M059J (cell line): ENCODE results near the gene TREH. TPM values are rescaled to one million over a fixed set of nuclear protein-coding genes. Genes with fewer than 3 reads are reported as not detected.
"Not testable (repeated sequence)": the region's sequence is repeated elsewhere in the genome, so short reads cannot be mapped to it uniquely, and the experiment has no call there.

Source experiments
- DNase-seq: peaks from one replicate; pipeline ENCODE4 v3.0.0-alpha.2; 2012; ENCODE audit warnings: low read depth
- total RNA-seq: library from RNA; depleted of rRNA; stranded (reverse); fragments of >200 nt; shearing (Covaris generic); gene quantifications from 2 replicates; pipeline ENCODE4 v1.2.3, GENCODE V29; 2014; rRNA removed

The TREH gene
- total RNA-seq, 1 experiment from 2014 or later = not detected

DNA sequence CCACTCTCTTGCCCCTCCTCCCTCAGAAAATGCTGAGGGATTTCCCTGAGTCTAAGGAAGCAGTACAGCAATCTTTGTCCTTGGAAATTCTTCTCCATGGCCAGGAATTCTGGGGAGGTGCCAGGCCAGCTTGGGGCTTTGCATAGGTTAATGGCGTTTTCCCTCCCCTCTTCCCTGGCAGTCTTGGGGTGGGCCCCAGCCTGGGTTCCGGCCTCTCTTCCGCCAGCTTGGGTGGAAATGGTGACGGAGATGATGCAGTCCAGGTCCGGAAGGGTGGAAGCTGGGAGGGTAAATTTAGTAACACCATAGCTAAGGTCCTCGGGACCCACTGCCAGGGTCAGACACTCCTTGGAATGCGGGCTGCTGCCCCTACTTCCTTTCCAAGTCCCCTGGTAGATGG is 67.1 kb downstream of the TREH start:
- no peak for DNase-seq

DNA sequence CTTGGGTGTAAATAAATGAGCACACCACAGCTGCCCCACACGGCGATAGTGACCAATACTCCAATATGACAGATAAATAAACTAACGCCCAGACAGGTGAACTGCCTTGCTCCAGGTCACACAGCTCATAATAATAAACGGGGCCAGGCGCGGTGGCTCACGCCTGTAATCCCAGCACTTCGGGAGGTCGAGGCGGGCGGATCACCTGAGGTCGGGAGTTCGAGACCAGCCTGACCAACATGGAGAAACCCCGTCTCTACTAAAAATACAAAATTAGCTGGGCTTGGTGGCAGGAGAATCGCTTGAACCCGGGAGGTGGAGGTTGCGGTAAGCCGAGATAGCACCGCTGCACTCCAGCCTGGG is 68.0 kb downstream of the TREH start:
- not testable (repeated sequence) for DNase-seq

DNA sequence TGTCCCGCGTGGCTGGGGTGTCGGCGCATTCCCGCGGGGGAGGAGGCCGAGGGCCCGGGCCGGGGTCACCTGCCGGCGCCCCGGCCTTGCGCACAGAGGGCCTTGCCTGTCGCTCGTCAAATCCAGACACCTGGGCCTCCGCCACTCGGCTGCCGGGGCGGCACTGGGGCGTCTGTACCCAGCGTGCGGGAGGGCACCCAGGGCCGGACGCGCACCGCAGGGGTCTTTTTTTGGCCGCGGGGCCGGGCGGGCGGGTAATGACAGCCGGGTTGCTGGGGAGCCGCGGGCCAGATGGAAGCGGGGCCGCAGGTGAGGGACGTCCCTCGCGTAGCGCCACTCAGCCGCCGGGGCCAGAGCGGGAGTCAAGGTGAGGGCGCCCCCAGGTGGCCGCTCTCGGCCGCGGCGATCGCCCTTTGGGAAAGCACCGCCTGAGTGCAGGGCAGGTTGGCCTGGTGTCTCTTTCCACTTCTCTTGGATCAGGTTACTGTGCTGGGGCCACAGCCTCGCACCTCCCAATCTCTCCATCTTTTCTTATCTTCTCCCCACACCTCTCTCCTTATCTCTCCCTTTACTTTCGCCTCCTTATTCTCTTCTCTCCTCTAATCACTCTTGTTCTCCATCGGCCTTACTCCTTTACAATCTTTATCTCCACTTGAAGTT is 68.5 kb downstream of the TREH start:
- no peak for DNase-seq

DNA sequence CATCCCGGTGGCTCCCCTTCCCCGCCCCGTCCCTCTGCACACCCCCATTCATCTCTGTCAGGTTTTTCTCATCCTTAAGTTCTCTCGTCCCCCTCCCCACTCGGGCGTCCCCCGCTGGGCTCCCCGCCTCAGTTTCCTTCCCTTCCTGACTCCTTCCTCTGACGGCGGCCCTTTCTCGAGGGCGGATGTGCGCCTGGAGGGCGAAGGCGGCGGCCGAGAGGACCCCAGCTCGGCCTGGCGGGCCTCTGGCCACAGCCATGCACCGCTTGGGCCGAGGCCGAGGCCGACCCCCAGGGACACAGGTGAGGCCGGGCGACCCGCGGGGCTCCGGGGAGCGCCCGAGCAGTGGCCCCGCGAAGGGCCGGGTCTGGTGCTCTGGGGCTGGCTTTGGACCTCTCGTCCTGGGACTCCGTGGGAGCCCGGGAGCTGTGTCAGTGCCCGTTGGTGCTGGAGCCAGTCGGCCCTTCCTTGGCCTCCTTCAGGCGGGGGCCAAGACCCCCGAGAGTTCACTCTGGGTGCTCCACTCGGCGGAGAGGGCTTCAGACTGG is 69.2 kb downstream of the TREH start:
- no peak for DNase-seq

DNA sequence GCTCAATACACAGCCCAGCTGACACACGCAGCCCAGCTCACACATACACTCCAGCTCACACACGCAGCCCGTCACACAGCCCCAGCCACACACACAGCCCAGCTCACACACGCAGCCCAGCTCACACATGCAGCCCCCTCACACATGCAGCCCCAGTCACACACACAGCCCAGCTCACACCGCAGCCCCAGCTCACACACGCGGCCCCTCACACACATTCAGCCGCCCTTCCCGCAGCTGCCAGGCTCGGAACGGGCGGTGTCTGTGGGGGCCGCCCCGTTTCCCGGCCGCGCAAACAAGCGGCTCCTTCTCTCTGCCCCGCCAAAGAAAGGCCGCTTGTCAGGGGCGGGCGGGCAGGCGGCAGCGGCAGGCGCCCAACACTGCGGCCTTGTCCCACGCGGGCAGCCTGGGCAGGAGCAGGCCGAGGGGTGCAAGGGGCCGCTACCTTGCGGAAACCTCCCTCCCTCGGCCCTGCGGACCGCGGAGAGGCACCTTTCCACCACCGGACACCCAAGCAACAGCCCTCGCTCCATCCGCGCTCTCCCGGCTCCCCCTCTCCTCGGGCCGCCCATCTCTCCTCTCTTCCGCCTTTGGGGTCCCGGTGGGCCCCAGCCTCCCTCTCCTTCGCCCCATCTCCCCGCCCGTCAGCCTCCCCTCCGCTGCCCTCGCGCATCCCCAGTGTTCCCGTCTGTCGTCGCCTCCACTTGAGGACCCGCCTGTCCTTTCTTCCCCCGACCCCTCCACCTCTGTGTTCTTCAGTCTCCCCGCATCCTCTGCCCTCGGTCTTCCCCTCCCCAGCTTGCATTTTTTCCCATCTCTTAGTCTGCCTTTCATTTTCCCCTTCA is 69.8 kb downstream of the TREH start:
- DNase-seq = no peak

DNA sequence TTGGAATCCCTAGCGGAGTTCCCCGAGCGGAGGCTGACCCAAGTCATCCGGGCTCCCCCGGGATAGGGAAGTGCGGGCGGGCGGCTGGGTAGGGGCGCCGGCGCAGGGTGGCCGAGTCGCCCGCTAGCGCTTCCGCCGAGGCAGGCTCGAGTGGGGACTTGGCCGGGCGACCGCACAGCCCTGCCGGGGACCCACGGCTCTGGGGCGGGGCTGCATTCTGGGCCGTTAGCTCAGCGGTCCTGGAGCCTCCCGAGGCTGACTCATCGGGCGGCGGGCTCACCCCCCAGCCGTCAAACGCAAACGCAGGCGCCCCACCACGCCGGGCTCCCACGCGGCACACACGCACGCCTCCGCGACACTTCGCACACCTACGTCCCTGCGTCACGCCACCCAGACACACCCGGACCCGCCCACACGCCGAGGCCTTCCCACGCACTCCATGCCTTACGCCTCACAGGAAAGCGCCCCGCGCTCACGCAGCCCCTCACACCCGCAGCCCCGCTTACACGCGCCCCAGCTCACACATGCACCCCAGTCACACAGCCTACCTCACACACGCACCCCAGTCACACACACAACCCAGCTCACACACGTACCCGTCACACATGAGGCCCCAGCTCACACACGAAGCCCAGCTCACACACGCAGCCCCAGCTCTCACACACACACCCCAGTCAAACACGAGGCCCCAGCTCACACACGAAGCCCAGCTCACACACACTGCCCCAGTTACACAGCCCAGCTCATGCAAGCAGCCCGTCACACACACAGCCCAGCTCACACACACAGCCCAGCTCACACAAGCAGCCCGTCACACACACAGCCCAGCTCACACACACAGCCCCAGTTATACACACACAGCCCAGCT is 70.9 kb downstream of the TREH start:
- DNase-seq = peak; percentile 75

DNA sequence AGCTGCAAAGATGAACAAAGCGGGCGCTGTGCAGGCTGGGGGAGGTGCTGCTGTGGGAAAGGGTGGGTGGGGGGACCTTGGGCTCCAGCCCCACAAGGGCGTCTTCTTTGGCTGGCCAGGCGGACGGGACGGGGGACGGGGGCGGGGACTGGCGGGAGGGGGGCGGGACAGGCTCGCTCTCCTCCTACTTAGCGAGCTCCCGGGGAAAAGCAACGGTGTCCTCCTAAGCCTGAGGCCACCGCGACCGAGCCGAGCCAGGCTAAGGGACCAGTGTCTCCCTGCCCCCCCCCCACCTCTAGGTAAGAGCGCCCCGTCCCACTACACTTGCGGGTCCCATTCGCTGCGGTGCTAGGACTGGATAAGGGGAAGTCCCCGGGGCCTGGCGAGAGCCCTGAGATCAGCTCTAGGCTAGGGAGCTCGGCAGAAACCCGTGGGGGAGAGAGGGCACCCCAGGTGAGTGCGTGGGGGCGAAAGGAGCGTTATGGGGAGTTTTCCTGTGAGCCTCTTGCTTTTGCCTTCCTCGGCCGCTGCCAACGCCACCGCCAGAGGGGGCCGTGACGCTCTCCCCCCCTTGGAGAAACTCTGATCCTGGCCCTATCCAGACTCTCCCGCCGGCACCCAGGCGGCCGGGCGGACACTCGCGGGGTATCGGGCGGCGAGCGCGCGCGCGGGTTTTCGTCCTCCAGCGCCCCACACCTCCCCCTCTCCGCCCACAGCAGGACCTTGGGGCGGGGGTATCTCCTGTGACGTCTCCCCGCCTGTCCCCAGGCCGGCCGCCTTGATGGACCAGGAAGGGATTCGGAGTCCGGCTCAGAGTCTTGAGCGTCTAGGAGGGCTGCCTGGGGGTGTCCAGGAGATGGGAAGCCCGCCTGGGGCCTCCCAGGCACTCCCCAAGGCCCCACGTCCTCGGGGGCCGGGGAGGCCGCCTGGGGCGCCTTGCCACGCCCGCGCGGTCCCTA is 71.8 kb downstream of the TREH start, which contains the start of gene PHLDB1:
Gene PHLDB1, plus strand, starts transcription at position 215 of the 959 bp plus-strand sequence. CDS start 6,222 bp downstream, outside the sequence.
- peak; percentile 77 for DNase-seq

Other genes starting within 250 kb of the TREH start
- 26.5 and 40.4 TPM in 2 replicates for gene KMT2A, start 243.2 kb downstream of the TREH start, total RNA-seq
- 0.32 TPM in 1 of 2 replicates, not detected in the other for gene TTC36, start 152.2 kb downstream of the TREH start, total RNA-seq
- gene TMEM25, start 148.5 kb downstream of the TREH start, total RNA-seq = 20.9 and 22.0 TPM in 2 replicates
- 52.3 and 55.3 TPM in 2 replicates for gene IFT46, start 113.7 kb downstream of the TREH start, total RNA-seq
- gene ARCN1, start 107.2 kb downstream of the TREH start, total RNA-seq = 246 and 304 TPM in 2 replicates
- 66.8 and 76.7 TPM in 2 replicates for gene PHLDB1, start 72.0 kb downstream of the TREH start, total RNA-seq
- 42.2 and 70.8 TPM in 2 replicates for gene DDX6, start 111.5 kb upstream of the TREH start, total RNA-seq
- not detected in 2 replicates for gene CXCR5, start 204.2 kb upstream of the TREH start, total RNA-seq
- gene BCL9L, start 246.3 kb upstream of the TREH start, total RNA-seq = 15.9 and 27.4 TPM in 2 replicates